ENCODE data around the gene DRG2. TPM values are rescaled to one million over a fixed set of nuclear protein-coding genes. Genes with fewer than 3 reads are reported as not detected.

DRG2 gene
- total RNA-seq, 1 experiment from 2014 or later: 52.0 TPM

- WGBS (ENCODE audit: extremely low coverage, insufficient read length, low lambda C conversion rate): no CpG with 5 or more reads among the region's 3 CpGs
- Histone ChIP-seq H4K5ac (ENCODE audit: insufficient read length, low read depth, low read length) (no peak overlapping the region), H2BK15ac (ENCODE audit: low read depth, low read length) (no peak overlapping the region), H3K9me3 (ENCODE audit: control insufficient read depth, low read depth, low read length) (no peaks in the 10 kb centered on the region), H3K4me2 (ENCODE audit: insufficient read depth, insufficient read length, low read length) (no peak overlapping the region), H4K91ac (ENCODE audit: insufficient read length, low read depth, low read length) (no peak overlapping the region), H2AK5ac (ENCODE audit: insufficient read length, low read length) (no peak overlapping the region), H3K79me2 (ENCODE audit: insufficient read depth, low read length) (no peaks in the 10 kb centered on the region), H3T11ph (ENCODE audit: low read length) (no peak overlapping the region), H2BK5ac (ENCODE audit: insufficient read length, low read length) (no peak overlapping the region), H2AFZ (ENCODE audit: low read length) (no peak overlapping the region), H3K27me3 (ENCODE audit: insufficient read depth, low read length) (no peaks in the 10 kb centered on the region), H2BK20ac (ENCODE audit: low read depth, low read length, poor library complexity, severe bottlenecking) (no peak overlapping the region), H4K8ac (replicated peaks; ENCODE audit: insufficient read length, low read depth, low read length) (no peak overlapping the region), H3K14ac (ENCODE audit: insufficient read depth, low read length) (no peak overlapping the region), H3K27ac (ENCODE audit: insufficient read length, low read depth, low read length) (no peak overlapping the region), H2BK120ac (ENCODE audit: low read depth, low read length, poor library complexity, severe bottlenecking) (no peak overlapping the region), H3K56ac (ENCODE audit: insufficient read length, low read depth, low read length) (no peak overlapping the region), H3K79me1 (ENCODE audit: insufficient read depth, low read depth, low read length, poor library complexity, severe bottlenecking) (no peaks in the 10 kb centered on the region), H3K4ac (ENCODE audit: low read depth, low read length) (no peak overlapping the region), H3K9ac (ENCODE audit: extremely low read depth, insufficient read length, low read length) (no peak overlapping the region), H2BK12ac (ENCODE audit: insufficient read length, low read depth, low read length) (no peak overlapping the region), H3K4me1 (ENCODE audit: insufficient read depth, low read length) (no peaks in the 10 kb centered on the region), H3K23me2 (ENCODE audit: insufficient read length, low read depth, low read length, poor library complexity, severe bottlenecking) (no peaks in the 10 kb centered on the region), H3K18ac (ENCODE audit: insufficient read length, low read depth, low read length) (no peak overlapping the region), H3K23ac (ENCODE audit: insufficient read length, low read depth, low read length) (no peak overlapping the region), H4K20me1 (ENCODE audit: control insufficient read depth, insufficient read depth, insufficient read length) (no peaks in the 10 kb centered on the region)
- H3K27me3 Mint-ChIP-seq (ENCODE audit: low read depth): no peaks in the 10 kb centered on the region
- H3K9me3 Mint-ChIP-seq: no peaks in the 10 kb centered on the region
- H3K4me1 Mint-ChIP-seq: peaks cover 11 to 13% of the 10 kb centered on the region in 2 experiments
- peaks cover 9 to 32% (median 16%) of the 10 kb centered on the region in 3 experiments; a peak in 6 of 7 replicates for H3K36me3 Mint-ChIP-seq (ENCODE audit: insufficient read depth in 1 of 3, low read depth in 3 of 3)
- TF ChIP-seq CTCF (conservative IDR thresholded peaks at IDR 0.05): no peak
- no peak overlapping the region for H3K4me3 Mint-ChIP-seq
- no peak overlapping the region for H3K27ac Mint-ChIP-seq
- no peak for DNase-seq
Measured at GRCh38 chr17:18045691-18046350, 41.9 kb upstream of the DRG2 start.

All from H9 (cell line).